Stimulated activated naive CD8-positive, alpha-beta T cell treated with anti-CD3 and anti-CD28 coated beads, Interleukin-15, amount 100 ng/mL, for 72 hours (primary cell): ENCODE results near the gene NPHP3.
"Not testable (repeated sequence)": the region's sequence is repeated elsewhere in the genome, so short reads cannot be mapped to it uniquely, and the experiment has no call there.

ENCODE experiments used
- ATAC-seq: fragments of 150-1000 bp; cut with Tn5 transposase; 2 replicates; pipeline ENCODE4 v1.10.0; 2021; ENCODE audit warnings: mild to moderate bottlenecking, moderate library complexity
- DNase-seq, 2 donors: peaks; one replicate each; pipeline ENCODE4 v3.0.0; 2021 to 2022
- H3K27ac Mint-ChIP-seq, 2 donors: one replicate each; pipeline ENCODE4 v1.8.0; 2022; ENCODE audit warnings: mild to moderate bottlenecking in 2 of 2, mixed read lengths in 2 of 2, moderate library complexity in 2 of 2
- H3K27me3 Mint-ChIP-seq: one replicate; pipeline ENCODE4 v1.8.0; 2022; ENCODE audit warnings: mixed read lengths
- H3K4me1 Mint-ChIP-seq: one replicate; pipeline ENCODE4 v1.8.0; 2022; ENCODE audit warnings: mild to moderate bottlenecking, mixed read lengths
- H3K4me3 Mint-ChIP-seq, 2 donors: one replicate each; pipeline ENCODE4 v1.8.0; 2022; ENCODE audit warnings: mild to moderate bottlenecking in 2 of 2, mixed read lengths in 2 of 2, moderate library complexity in 1 of 2
- H3K9me3 Mint-ChIP-seq, 2 donors: one replicate each; pipeline ENCODE4 v1.8.0; 2022; ENCODE audit warnings: mixed read lengths in 2 of 2

The NPHP3 gene

GRCh38 chr3:132660811-132661070 is 61.5 kb downstream of the NPHP3 start:
- H3K4me1 Mint-ChIP-seq: peaks cover 55% of the 10 kb centered on the region
- ATAC-seq: peak; percentile 44

GRCh38 chr3:132660052-132660810 is 62.0 kb downstream of the NPHP3 start, which contains the start of gene UBA5:
Gene UBA5 (plus strand): TSS chr3:132660329. CDS start chr3:132660538, 209 bp downstream.
- ATAC-seq (peak; percentile 89), DNase-seq (peak; percentile 76 to 77)
- Mint-ChIP-seq H3K4me3 (peak within 1 kb of the TSS; percentile 92 to 94), H3K27me3 (no peaks in the 10 kb centered on the region), H3K9me3 (no peaks in the 10 kb centered on the region), H3K27ac (peak within 1 kb of the TSS; percentile 99), H3K4me1 (peaks cover 59% of the 10 kb centered on the region)

More at GRCh38 chr3:132660811-132661070, 61.5 kb downstream of the NPHP3 start:
- Mint-ChIP-seq H3K27ac (peak overlapping the region; percentile 99), H3K27me3 (no peaks in the 10 kb centered on the region), H3K4me3 (peak overlapping the region; percentile 92 to 94), H3K9me3 (no peaks in the 10 kb centered on the region)
- no peak for DNase-seq

- Mint-ChIP-seq H3K4me3 (peak within 1 kb of the TSS; percentile 92 to 94), H3K27ac (peak within 1 kb of the TSS; percentile 99), H3K27me3 (no peaks in the 10 kb centered on the region), H3K4me1 (peaks cover 56% of the 10 kb centered on the region), H3K9me3 (no peaks in the 10 kb centered on the region)
- DNase-seq (peak; percentile 53 to 66), ATAC-seq (peak; percentile 74)
Observed at GRCh38 chr3:132659365-132660051, 62.7 kb downstream of the NPHP3 start, which contains the start of gene ACAD11. Gene ACAD11 (minus strand): TSS chr3:132659809. CDS start chr3:132659751, 58 bp downstream.

- Mint-ChIP-seq H3K27ac (peak overlapping the region in 1 of 2 donors; percentile 73), H3K4me1 (peaks cover 51% of the 10 kb centered on the region), H3K27me3 (no peaks in the 10 kb centered on the region), H3K4me3 (peak overlapping the region; percentile 92 to 94), H3K9me3 (no peaks in the 10 kb centered on the region)
- DNase-seq: no peak
- no peak for ATAC-seq
Observed at GRCh38 chr3:132659000-132659364, 63.2 kb downstream of the NPHP3 start.

GRCh38 chr3:132657869-132658747 is 64.1 kb downstream of the NPHP3 start:
- H3K4me3 Mint-ChIP-seq: peak overlapping the region; percentile 92 to 94
- no peak overlapping the region for H3K27ac Mint-ChIP-seq
- H3K4me1 Mint-ChIP-seq: peaks cover 42% of the 10 kb centered on the region
- no peaks in the 10 kb centered on the region for H3K9me3 Mint-ChIP-seq
- ATAC-seq (no peak), DNase-seq (no peak)
- no peaks in the 10 kb centered on the region for H3K27me3 Mint-ChIP-seq

GRCh38 chr3:132655471-132655870 is 66.7 kb downstream of the NPHP3 start:
- H3K4me3 Mint-ChIP-seq: no peak overlapping the region
- no peaks in the 10 kb centered on the region for H3K9me3 Mint-ChIP-seq
- no peak for ATAC-seq
- no peak for DNase-seq
- peaks cover 23% of the 10 kb centered on the region for H3K4me1 Mint-ChIP-seq
- no peaks in the 10 kb centered on the region for H3K27me3 Mint-ChIP-seq
- no peak overlapping the region for H3K27ac Mint-ChIP-seq

GRCh38 chr3:132654721-132655120 is 67.5 kb downstream of the NPHP3 start:
- H3K4me1 Mint-ChIP-seq: peaks cover 23% of the 10 kb centered on the region
- DNase-seq (no peak), ATAC-seq (no peak)
- no peaks in the 10 kb centered on the region for H3K27me3 Mint-ChIP-seq
- no peaks in the 10 kb centered on the region for H3K9me3 Mint-ChIP-seq
- H3K27ac Mint-ChIP-seq: no peak overlapping the region
- no peak overlapping the region for H3K4me3 Mint-ChIP-seq

- H3K4me3 Mint-ChIP-seq: no peak overlapping the region
- H3K4me1 Mint-ChIP-seq: peaks cover 23% of the 10 kb centered on the region
- no peak for ATAC-seq
- H3K27me3 Mint-ChIP-seq: no peaks in the 10 kb centered on the region
- no peak overlapping the region for H3K27ac Mint-ChIP-seq
- H3K9me3 Mint-ChIP-seq: no peaks in the 10 kb centered on the region
- DNase-seq: no peak
Observed at GRCh38 chr3:132654190-132654589, 68.0 kb downstream of the NPHP3 start.

- Mint-ChIP-seq H3K27ac (no peak overlapping the region), H3K27me3 (no peaks in the 10 kb centered on the region), H3K4me1 (peaks cover 15% of the 10 kb centered on the region), H3K4me3 (no peak overlapping the region), H3K9me3 (no peaks in the 10 kb centered on the region)
- ATAC-seq: no peak
- no peak for DNase-seq
Observed at GRCh38 chr3:132652640-132653270, 69.5 kb downstream of the NPHP3 start.

- Mint-ChIP-seq H3K27ac (no peak overlapping the region), H3K4me3 (no peak overlapping the region), H3K9me3 (no peaks in the 10 kb centered on the region), H3K4me1 (peaks cover 5% of the 10 kb centered on the region), H3K27me3 (no peaks in the 10 kb centered on the region)
- ATAC-seq (peak; percentile 70), DNase-seq (no peak)
Observed at GRCh38 chr3:132650153-132650552, 72.1 kb downstream of the NPHP3 start.

- Mint-ChIP-seq H3K9me3 (no peaks in the 10 kb centered on the region), H3K27ac (no peak overlapping the region), H3K4me3 (no peak overlapping the region), H3K27me3 (no peaks in the 10 kb centered on the region), H3K4me1 (peaks cover 16% of the 10 kb centered on the region)
- DNase-seq (no peak), ATAC-seq (no peak)
Observed at GRCh38 chr3:132645058-132645457, 77.2 kb downstream of the NPHP3 start.

- Mint-ChIP-seq H3K27me3 (no peaks in the 10 kb centered on the region), H3K9me3 (no peaks in the 10 kb centered on the region), H3K4me3 (no peak overlapping the region), H3K27ac (no peak overlapping the region), H3K4me1 (peaks cover 16% of the 10 kb centered on the region)
- ATAC-seq (no peak), DNase-seq (no peak)
Observed at GRCh38 chr3:132643366-132643765, 78.8 kb downstream of the NPHP3 start.

GRCh38 chr3:132642539-132642847 is 79.7 kb downstream of the NPHP3 start:
- Mint-ChIP-seq H3K9me3 (no peaks in the 10 kb centered on the region), H3K4me3 (no peak overlapping the region), H3K27ac (no peak overlapping the region), H3K4me1 (peaks cover 16% of the 10 kb centered on the region), H3K27me3 (no peaks in the 10 kb centered on the region)
- ATAC-seq (no peak), DNase-seq (no peak)

GRCh38 chr3:132641837-132642538 is 80.2 kb downstream of the NPHP3 start:
- DNase-seq (no peak), ATAC-seq (no peak)
- no peak overlapping the region for H3K4me3 Mint-ChIP-seq
- no peak overlapping the region for H3K27ac Mint-ChIP-seq
- no peaks in the 10 kb centered on the region for H3K9me3 Mint-ChIP-seq
- H3K27me3 Mint-ChIP-seq: no peaks in the 10 kb centered on the region
- peaks cover 16% of the 10 kb centered on the region for H3K4me1 Mint-ChIP-seq

GRCh38 chr3:132641427-132641826 is 80.8 kb downstream of the NPHP3 start:
- H3K27ac Mint-ChIP-seq, H3K4me3 Mint-ChIP-seq, ATAC-seq, H3K27me3 Mint-ChIP-seq, H3K9me3 Mint-ChIP-seq, DNase-seq: not testable (repeated sequence)
- H3K4me1 Mint-ChIP-seq: peaks cover 16% of the 10 kb centered on the region
